SK-N-SH (cell line): Measurements from ENCODE around the gene F8. TPM values are rescaled to one million over a fixed set of nuclear protein-coding genes. Genes with fewer than 3 reads are reported as not detected.
A peak's percentile ranks its signal among the peaks of the same experiment; 100 is the strongest.

Experiments
- CTCF ChIA-PET: fragments of 300-600, 350-600 bp; formaldehyde crosslinking; extraction: SDS; loops from one replicate; lab custom pipeline; 2021; lab: Yijun Ruan, JAX
- POLR2A ChIA-PET: fragments of 350-600 bp; sonication (Branson Sonifier 250); formaldehyde crosslinking; extraction: SDS; loops from one replicate; lab custom pipeline; 2020; ENCODE audit warnings: antibody characterized with exemption, inconsistent platforms; lab: Yijun Ruan, JAX
- DNase-seq: peaks from one replicate; pipeline ENCODE4 v3.0.0; 2012
- H2AFZ ChIP-seq: fragments of 200-600 bp; sonication (generic); 2 replicates; pipeline ENCODE4 v1.8.1; 2016; ENCODE audit warnings: antibody characterized with exemption, mild to moderate bottlenecking, low read depth
- H3F3A ChIP-seq: fragments of 200-600 bp; sonication (generic); replicated peaks from 2 replicates; pipeline ENCODE3; 2016; ENCODE audit warnings: antibody characterized with exemption, mild to moderate bottlenecking; ENCODE audit not compliant: insufficient read depth
- H3K27ac ChIP-seq, 2 experiments: fragments of 200-500 bp in 1 of 2; fragments of 200-600 bp in 1 of 2; sonication (Bioruptor generic) in 1 of 2; sonication (generic), shearing (Covaris generic) in 1 of 2; 2 replicates each; pipeline versions ENCODE4 v1.5.1 to v1.6.1; 2014 to 2016; ENCODE audit warnings: low read depth in 2 of 2, inconsistent platforms in 1 of 2, low read length in 1 of 2, mild to moderate bottlenecking in 1 of 2, mixed read lengths in 1 of 2
- H3K27me3 ChIP-seq: fragments of 200-600 bp; sonication (generic), shearing (Covaris generic); 2 replicates; pipeline ENCODE4 v1.6.1; 2016; ENCODE audit warnings: mixed run types; ENCODE audit not compliant: insufficient read depth
- H3K36me3 ChIP-seq, 2 experiments: fragments of 200-500 bp in 1 of 2; fragments of 200-600 bp in 1 of 2; sonication (Bioruptor generic) in 1 of 2; sonication (generic) in 1 of 2; replicated peaks in 1 of 2; 2 replicates each; pipeline versions ENCODE3 to v1.5.1; 2014 to 2016; ENCODE audit warnings: low read length in 1 of 2, mild to moderate bottlenecking in 1 of 2; ENCODE audit not compliant: insufficient read depth in 2 of 2, control insufficient read depth in 1 of 2
- H3K4me1 ChIP-seq, 2 experiments: fragments of 200-500 bp in 1 of 2; fragments of 200-600 bp in 1 of 2; sonication (Bioruptor generic) in 1 of 2; sonication (generic), shearing (Covaris generic) in 1 of 2; 2 replicates each; pipeline versions ENCODE4 v1.5.1 to v1.6.1; 2014 to 2016; ENCODE audit warnings: low read depth in 1 of 2, low read length in 1 of 2, mixed run types in 1 of 2; ENCODE audit not compliant: insufficient read depth in 2 of 2, control insufficient read depth in 1 of 2
- H3K4me2 ChIP-seq: fragments of 200-600 bp; sonication (generic), shearing (Covaris generic); 2 replicates; pipeline ENCODE4 v1.6.1; 2017; ENCODE audit warnings: mixed run types
- H3K4me3 ChIP-seq, 2 experiments: fragments of 200-500 bp in 1 of 2; fragments of 200-600 bp in 1 of 2; sonication (Bioruptor generic) in 1 of 2; sonication (generic), shearing (Covaris generic) in 1 of 2; 2 replicates each; pipeline versions ENCODE4 v1.5.1 to v1.8.1; 2014 to 2016; ENCODE audit warnings: low read depth in 2 of 2, inconsistent platforms in 1 of 2, low read length in 1 of 2, mild to moderate bottlenecking in 1 of 2, mixed read lengths in 1 of 2, moderate library complexity in 1 of 2
- H3K79me2 ChIP-seq: fragments of 200-600 bp; sonication (generic); 2 replicates; pipeline ENCODE4 v1.8.1; 2017; ENCODE audit warnings: mild to moderate bottlenecking; ENCODE audit not compliant: insufficient read depth
- H3K9ac ChIP-seq: fragments of 200-600 bp; sonication (generic); 2 replicates; pipeline ENCODE4 v1.6.1; 2017; ENCODE audit warnings: mixed run types
- H3K9me2 ChIP-seq: fragments of 200-600 bp; sonication (generic); 2 replicates; pipeline ENCODE4 v1.6.1; 2017; ENCODE audit warnings: mixed run types
- H3K9me3 ChIP-seq: fragments of 200-600 bp; sonication (generic); 2 replicates; pipeline ENCODE4 v1.6.1; 2017; ENCODE audit warnings: mixed run types, mild to moderate bottlenecking, moderate library complexity
- H4K20me1 ChIP-seq: fragments of 200-600 bp; sonication (generic); 2 replicates; pipeline ENCODE4 v1.6.1; 2017; ENCODE audit warnings: mild to moderate bottlenecking, mixed run types; ENCODE audit not compliant: insufficient read depth
- EZH2phosphoT487 ChIP-seq: fragments of 200-600 bp; sonication (generic); IDR thresholded peaks from 2 replicates; pipeline ENCODE4 v1.6.1; 2017; ENCODE audit warnings: low read depth, mixed run types, mild to moderate bottlenecking, antibody characterized with exemption, moderate library complexity, borderline replicate concordance
- FOXM1 ChIP-seq: IDR thresholded peaks from 2 replicates; pipeline ENCODE4 v1.4.0; 2012; ENCODE audit warnings: low read depth, mild to moderate bottlenecking
- GATA2 ChIP-seq: sonication (generic); formaldehyde crosslinking; IDR thresholded peaks from 2 replicates; pipeline ENCODE4 v1.5.0; 2020; ENCODE audit warnings: mild to moderate bottlenecking, missing genetic modification reagents
- MEF2A ChIP-seq: IDR thresholded peaks from 2 replicates; pipeline ENCODE4 v1.4.0; 2012; ENCODE audit warnings: low read depth, borderline replicate concordance
- POLR2AphosphoS5 ChIP-seq: IDR thresholded peaks from 2 replicates; pipeline ENCODE4 v1.6.1; 2012; ENCODE audit warnings: low read depth, low read length
- RAD21 ChIP-seq: IDR thresholded peaks from 2 replicates; pipeline ENCODE4 v1.6.1; 2012; ENCODE audit warnings: mild to moderate bottlenecking, low read length
- RXRA ChIP-seq: IDR thresholded peaks from 2 replicates; pipeline ENCODE4 v1.4.0; 2012; ENCODE audit warnings: low read depth, mild to moderate bottlenecking, borderline replicate concordance
- SIN3A ChIP-seq: IDR thresholded peaks from 2 replicates; pipeline ENCODE4 v1.6.1; 2012; ENCODE audit warnings: low read depth, mild to moderate bottlenecking, low read length, moderate library complexity, borderline replicate concordance
- TCF12 ChIP-seq: IDR thresholded peaks from 2 replicates; pipeline ENCODE4 v1.4.0; 2012
- YY1 ChIP-seq: IDR thresholded peaks from 2 replicates; pipeline ENCODE4 v1.4.0; 2012; ENCODE audit warnings: low read depth, mild to moderate bottlenecking
- whole genome bisulfite sequencing: methylation state at CpG from one replicate; pipeline ENCODE4 v1.1.6; 2017; ENCODE audit warnings: low lambda C conversion rate; 5-methylcytosine and 5-hydroxymethylcytosine counted together
- polyA plus RNA-seq, 3 experiments: library from polyadenylated mRNA; depleted of rRNA; stranded (reverse); fragments of >200 nt; gene quantifications; 2 replicates each; pipeline ENCODE4 v1.2.3, GENCODE V29; 2012
- TF ChIP-seq, protein P1 (sequence below): fragments of 200-600 bp; sonication (generic); IDR thresholded peaks from 2 replicates; pipeline ENCODE4 v1.6.1; 2017; ENCODE audit warnings: antibody characterized with exemption, mild to moderate bottlenecking, moderate library complexity
- TF ChIP-seq, protein P2 (sequence below): fragments of 150-350 bp; IDR thresholded peaks from 2 replicates; pipeline ENCODE4 v1.6.1; 2016; ENCODE audit warnings: mild to moderate bottlenecking, low read depth, low read length
- TF ChIP-seq, protein P3 (sequence below): IDR thresholded peaks from 2 replicates; pipeline ENCODE4 v1.4.0; 2012; ENCODE audit warnings: low read depth, borderline replicate concordance
- TF ChIP-seq, protein P4 (sequence below): fragments of 150-350 bp; IDR thresholded peaks from 2 replicates; pipeline ENCODE4 v1.6.1; 2017; ENCODE audit warnings: antibody characterized with exemption, low read length, low read depth, borderline replicate concordance
- TF ChIP-seq, protein P5 (sequence below): IDR thresholded peaks from 2 replicates; pipeline ENCODE4 v1.6.1; 2012; ENCODE audit warnings: mild to moderate bottlenecking, low read depth, low read length, moderate library complexity
- TF ChIP-seq, protein P6 (sequence below): IDR thresholded peaks from 2 replicates; pipeline ENCODE4 v1.4.0; 2012; ENCODE audit warnings: low read depth
- TF ChIP-seq, protein P7 (sequence below): IDR thresholded peaks from 2 replicates; pipeline ENCODE4; 2012

Gene F8
- polyA plus RNA-seq, 1 of the 3 experiments (the other 2 are of a cell fraction), result 2.5 TPM

DNA sequence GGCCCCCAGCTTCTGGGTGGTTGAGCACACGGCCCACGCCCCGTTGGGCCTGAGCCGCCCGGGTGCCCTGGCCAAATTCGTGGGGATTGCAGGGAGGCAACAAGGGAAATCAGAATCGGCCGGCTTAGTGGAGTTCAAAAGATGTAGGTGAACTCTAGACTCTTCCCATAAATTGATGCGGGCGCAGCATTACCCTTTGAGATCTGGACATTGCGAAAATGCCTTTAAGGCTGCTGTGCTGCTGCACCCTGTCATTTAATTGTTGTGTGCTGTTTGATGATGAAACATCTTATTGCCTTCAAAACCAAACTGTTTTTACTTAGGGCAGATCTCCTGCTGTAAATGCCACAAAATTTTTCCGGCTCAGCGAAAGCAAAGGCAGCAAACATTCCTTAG, 216.8 kb downstream of the F8 start:
- CTCF ChIA-PET, result interaction anchor here (1.0 kb wide), 1 partner anchor 57 kb away, joined by 5 read pairs; no protein-coding TSS in a partner anchor

More for the DNA sequence above, 216.8 kb downstream of the F8 start:
- H3K27ac ChIP-seq, result peak overlapping the region in 1 of 2 experiments; percentile 34; a peak in 1 of 4 replicates
- no peaks in the 10 kb centered on the region for H4K20me1 ChIP-seq
- H3K79me2 ChIP-seq, result no peaks in the 10 kb centered on the region
- peak overlapping the region; percentile 81; the same call in 1 of the 2 replicates for H2AFZ ChIP-seq
- no peaks in the 10 kb centered on the region for H3K36me3 ChIP-seq
- peaks cover 0 to 4% of the 10 kb centered on the region in 2 experiments; a peak in 1 of 4 replicates for H3K4me1 ChIP-seq
- DNase-seq, result no peak
- H3K27me3 ChIP-seq, result no peaks in the 10 kb centered on the region
- H3F3A ChIP-seq, result no peaks in the 10 kb centered on the region
- peak overlapping the region; percentile 68; the same call in 1 of the 2 replicates for H3K4me2 ChIP-seq
- TF ChIP-seq, protein P1, sequence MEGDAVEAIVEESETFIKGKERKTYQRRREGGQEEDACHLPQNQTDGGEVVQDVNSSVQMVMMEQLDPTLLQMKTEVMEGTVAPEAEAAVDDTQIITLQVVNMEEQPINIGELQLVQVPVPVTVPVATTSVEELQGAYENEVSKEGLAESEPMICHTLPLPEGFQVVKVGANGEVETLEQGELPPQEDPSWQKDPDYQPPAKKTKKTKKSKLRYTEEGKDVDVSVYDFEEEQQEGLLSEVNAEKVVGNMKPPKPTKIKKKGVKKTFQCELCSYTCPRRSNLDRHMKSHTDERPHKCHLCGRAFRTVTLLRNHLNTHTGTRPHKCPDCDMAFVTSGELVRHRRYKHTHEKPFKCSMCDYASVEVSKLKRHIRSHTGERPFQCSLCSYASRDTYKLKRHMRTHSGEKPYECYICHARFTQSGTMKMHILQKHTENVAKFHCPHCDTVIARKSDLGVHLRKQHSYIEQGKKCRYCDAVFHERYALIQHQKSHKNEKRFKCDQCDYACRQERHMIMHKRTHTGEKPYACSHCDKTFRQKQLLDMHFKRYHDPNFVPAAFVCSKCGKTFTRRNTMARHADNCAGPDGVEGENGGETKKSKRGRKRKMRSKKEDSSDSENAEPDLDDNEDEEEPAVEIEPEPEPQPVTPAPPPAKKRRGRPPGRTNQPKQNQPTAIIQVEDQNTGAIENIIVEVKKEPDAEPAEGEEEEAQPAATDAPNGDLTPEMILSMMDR, result no peak
- TF ChIP-seq RAD21, result no peak
- no peak for TF ChIP-seq POLR2AphosphoS5
- no peak for TF ChIP-seq SIN3A
- no peak for TF ChIP-seq TCF12
- TF ChIP-seq, protein P2, sequence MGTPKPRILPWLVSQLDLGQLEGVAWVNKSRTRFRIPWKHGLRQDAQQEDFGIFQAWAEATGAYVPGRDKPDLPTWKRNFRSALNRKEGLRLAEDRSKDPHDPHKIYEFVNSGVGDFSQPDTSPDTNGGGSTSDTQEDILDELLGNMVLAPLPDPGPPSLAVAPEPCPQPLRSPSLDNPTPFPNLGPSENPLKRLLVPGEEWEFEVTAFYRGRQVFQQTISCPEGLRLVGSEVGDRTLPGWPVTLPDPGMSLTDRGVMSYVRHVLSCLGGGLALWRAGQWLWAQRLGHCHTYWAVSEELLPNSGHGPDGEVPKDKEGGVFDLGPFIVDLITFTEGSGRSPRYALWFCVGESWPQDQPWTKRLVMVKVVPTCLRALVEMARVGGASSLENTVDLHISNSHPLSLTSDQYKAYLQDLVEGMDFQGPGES, result no peak
- no peak for TF ChIP-seq FOXM1
- TF ChIP-seq MEF2A, result no peak
- TF ChIP-seq, protein P3, sequence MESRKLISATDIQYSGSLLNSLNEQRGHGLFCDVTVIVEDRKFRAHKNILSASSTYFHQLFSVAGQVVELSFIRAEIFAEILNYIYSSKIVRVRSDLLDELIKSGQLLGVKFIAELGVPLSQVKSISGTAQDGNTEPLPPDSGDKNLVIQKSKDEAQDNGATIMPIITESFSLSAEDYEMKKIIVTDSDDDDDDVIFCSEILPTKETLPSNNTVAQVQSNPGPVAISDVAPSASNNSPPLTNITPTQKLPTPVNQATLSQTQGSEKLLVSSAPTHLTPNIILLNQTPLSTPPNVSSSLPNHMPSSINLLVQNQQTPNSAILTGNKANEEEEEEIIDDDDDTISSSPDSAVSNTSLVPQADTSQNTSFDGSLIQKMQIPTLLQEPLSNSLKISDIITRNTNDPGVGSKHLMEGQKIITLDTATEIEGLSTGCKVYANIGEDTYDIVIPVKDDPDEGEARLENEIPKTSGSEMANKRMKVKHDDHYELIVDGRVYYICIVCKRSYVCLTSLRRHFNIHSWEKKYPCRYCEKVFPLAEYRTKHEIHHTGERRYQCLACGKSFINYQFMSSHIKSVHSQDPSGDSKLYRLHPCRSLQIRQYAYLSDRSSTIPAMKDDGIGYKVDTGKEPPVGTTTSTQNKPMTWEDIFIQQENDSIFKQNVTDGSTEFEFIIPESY, result no peak
- TF ChIP-seq, protein P4, sequence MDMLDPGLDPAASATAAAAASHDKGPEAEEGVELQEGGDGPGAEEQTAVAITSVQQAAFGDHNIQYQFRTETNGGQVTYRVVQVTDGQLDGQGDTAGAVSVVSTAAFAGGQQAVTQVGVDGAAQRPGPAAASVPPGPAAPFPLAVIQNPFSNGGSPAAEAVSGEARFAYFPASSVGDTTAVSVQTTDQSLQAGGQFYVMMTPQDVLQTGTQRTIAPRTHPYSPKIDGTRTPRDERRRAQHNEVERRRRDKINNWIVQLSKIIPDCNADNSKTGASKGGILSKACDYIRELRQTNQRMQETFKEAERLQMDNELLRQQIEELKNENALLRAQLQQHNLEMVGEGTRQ, result no peak
- TF ChIP-seq, protein P5, sequence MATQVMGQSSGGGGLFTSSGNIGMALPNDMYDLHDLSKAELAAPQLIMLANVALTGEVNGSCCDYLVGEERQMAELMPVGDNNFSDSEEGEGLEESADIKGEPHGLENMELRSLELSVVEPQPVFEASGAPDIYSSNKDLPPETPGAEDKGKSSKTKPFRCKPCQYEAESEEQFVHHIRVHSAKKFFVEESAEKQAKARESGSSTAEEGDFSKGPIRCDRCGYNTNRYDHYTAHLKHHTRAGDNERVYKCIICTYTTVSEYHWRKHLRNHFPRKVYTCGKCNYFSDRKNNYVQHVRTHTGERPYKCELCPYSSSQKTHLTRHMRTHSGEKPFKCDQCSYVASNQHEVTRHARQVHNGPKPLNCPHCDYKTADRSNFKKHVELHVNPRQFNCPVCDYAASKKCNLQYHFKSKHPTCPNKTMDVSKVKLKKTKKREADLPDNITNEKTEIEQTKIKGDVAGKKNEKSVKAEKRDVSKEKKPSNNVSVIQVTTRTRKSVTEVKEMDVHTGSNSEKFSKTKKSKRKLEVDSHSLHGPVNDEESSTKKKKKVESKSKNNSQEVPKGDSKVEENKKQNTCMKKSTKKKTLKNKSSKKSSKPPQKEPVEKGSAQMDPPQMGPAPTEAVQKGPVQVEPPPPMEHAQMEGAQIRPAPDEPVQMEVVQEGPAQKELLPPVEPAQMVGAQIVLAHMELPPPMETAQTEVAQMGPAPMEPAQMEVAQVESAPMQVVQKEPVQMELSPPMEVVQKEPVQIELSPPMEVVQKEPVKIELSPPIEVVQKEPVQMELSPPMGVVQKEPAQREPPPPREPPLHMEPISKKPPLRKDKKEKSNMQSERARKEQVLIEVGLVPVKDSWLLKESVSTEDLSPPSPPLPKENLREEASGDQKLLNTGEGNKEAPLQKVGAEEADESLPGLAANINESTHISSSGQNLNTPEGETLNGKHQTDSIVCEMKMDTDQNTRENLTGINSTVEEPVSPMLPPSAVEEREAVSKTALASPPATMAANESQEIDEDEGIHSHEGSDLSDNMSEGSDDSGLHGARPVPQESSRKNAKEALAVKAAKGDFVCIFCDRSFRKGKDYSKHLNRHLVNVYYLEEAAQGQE, result no peak
- no peak for TF ChIP-seq RXRA
- TF ChIP-seq, protein P6, sequence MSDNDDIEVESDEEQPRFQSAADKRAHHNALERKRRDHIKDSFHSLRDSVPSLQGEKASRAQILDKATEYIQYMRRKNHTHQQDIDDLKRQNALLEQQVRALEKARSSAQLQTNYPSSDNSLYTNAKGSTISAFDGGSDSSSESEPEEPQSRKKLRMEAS, result no peak
- TF ChIP-seq GATA2 (CRISPR knock-in tag), result no peak
- TF ChIP-seq, protein P7, sequence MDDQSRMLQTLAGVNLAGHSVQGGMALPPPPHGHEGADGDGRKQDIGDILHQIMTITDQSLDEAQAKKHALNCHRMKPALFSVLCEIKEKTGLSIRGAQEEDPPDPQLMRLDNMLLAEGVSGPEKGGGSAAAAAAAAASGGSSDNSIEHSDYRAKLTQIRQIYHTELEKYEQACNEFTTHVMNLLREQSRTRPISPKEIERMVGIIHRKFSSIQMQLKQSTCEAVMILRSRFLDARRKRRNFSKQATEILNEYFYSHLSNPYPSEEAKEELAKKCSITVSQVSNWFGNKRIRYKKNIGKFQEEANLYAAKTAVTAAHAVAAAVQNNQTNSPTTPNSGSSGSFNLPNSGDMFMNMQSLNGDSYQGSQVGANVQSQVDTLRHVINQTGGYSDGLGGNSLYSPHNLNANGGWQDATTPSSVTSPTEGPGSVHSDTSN, result no peak
- TF ChIP-seq YY1, result no peak
- TF ChIP-seq EZH2phosphoT487, result no peak
- TF ChIP-seq, all 33 proteins: peak for 0
- H3K9ac ChIP-seq, result peak overlapping the region; percentile 30; the same call in 1 of the 2 replicates
- no peaks in the 10 kb centered on the region for H3K9me3 ChIP-seq
- no peaks in the 10 kb centered on the region for H3K9me2 ChIP-seq
- POLR2A ChIA-PET, result interaction anchor here (1.7 kb wide), 1 partner anchor 43 kb away, joined by 5 read pairs; the partner anchor contains the start of gene DKC1
- H3K4me3 ChIP-seq, result peak overlapping the region; percentile 62 to 63
- 6% methylated on average over 13 of the region's 13 CpGs for WGBS
